Liver (tissue), 9 donors: ENCODE measurements around the gene PLAAT4. TPM values are rescaled to one million over a fixed set of nuclear protein-coding genes. Genes with fewer than 3 reads are reported as not detected.
A peak's percentile ranks its signal among the peaks of the same experiment; 100 is the strongest.
"Not testable (repeated sequence)": the region's sequence is repeated elsewhere in the genome, so short reads cannot be mapped to it uniquely, and the experiment has no call there.

ENCODE experiments used
- DNase-seq: peaks from one replicate; pipeline ENCODE4 v3.0.0-alpha.2; 2017; ENCODE audit warnings: low spot score
- H3K27ac ChIP-seq, 2 donors: one replicate each; pipeline ENCODE4 v1.7.0; 2013; ENCODE audit warnings: inconsistent platforms in 2 of 2, low read length in 2 of 2, control low read depth in 1 of 2, low read depth in 1 of 2, mild to moderate bottlenecking in 1 of 2
- H3K27me3 ChIP-seq, 4 donors: one replicate each; pipeline versions ENCODE4 v1.6.1 to v1.7.0; 2013; ENCODE audit warnings: low read length in 3 of 4, inconsistent platforms in 1 of 4, mild to moderate bottlenecking in 1 of 4, moderate library complexity in 1 of 4; ENCODE audit not compliant: control insufficient read depth in 4 of 4, insufficient read depth in 4 of 4
- H3K36me3 ChIP-seq, 4 donors: one replicate each; pipeline versions ENCODE4 v1.6.1 to v1.7.0; 2013; ENCODE audit warnings: low read length in 3 of 4, mild to moderate bottlenecking in 3 of 4, low read depth in 1 of 4, moderate library complexity in 1 of 4; ENCODE audit not compliant: control insufficient read depth in 4 of 4, insufficient read depth in 3 of 4
- H3K4me1 ChIP-seq, 4 donors: one replicate each; pipeline versions ENCODE4 v1.6.1 to v1.7.0; 2013; ENCODE audit warnings: low read length in 3 of 4, mild to moderate bottlenecking in 3 of 4, moderate library complexity in 1 of 4; ENCODE audit not compliant: control insufficient read depth in 4 of 4, insufficient read depth in 4 of 4
- H3K4me3 ChIP-seq, 3 donors: one replicate each; pipeline versions ENCODE4 v1.6.1 to v1.7.0; 2013; ENCODE audit warnings: low read length in 3 of 3, control low read depth in 1 of 3, low read depth in 1 of 3, mild to moderate bottlenecking in 1 of 3
- H3K9ac ChIP-seq, 2 donors: one replicate each; pipeline ENCODE4 v1.7.0; 2013; ENCODE audit warnings: low read length in 2 of 2, mild to moderate bottlenecking in 2 of 2, moderate library complexity in 2 of 2, control low read depth in 1 of 2, low read depth in 1 of 2
- H3K9me3 ChIP-seq, 4 donors: one replicate each; pipeline versions ENCODE4 v1.6.1 to v1.7.0; 2013; ENCODE audit warnings: low read length in 3 of 4; ENCODE audit not compliant: control insufficient read depth in 4 of 4
- CTCF ChIP-seq: fragments of 150-350 bp; IDR thresholded peaks from 2 replicates; pipeline ENCODE4 v1.5.1; 2017; ENCODE audit warnings: improper control_type of control experiment, low read depth, low read length; ENCODE audit not compliant: missing input control
- EGR1 ChIP-seq, 2 donors: IDR thresholded peaks; 2 replicates each; pipeline ENCODE4 v1.6.1; 2016 to 2018; ENCODE audit warnings: antibody characterized with exemption in 2 of 2, low read depth in 2 of 2
- FOXA1 ChIP-seq: IDR thresholded peaks from 2 replicates; pipeline ENCODE4 v1.6.1; 2016; ENCODE audit warnings: antibody characterized with exemption
- FOXA2 ChIP-seq: IDR thresholded peaks from 2 replicates; pipeline ENCODE4 v1.6.1; 2016; ENCODE audit warnings: antibody characterized with exemption
- MAX ChIP-seq: IDR thresholded peaks from 2 replicates; pipeline ENCODE4 v1.6.1; 2016; ENCODE audit warnings: antibody characterized with exemption
- NR2F2 ChIP-seq: IDR thresholded peaks from 2 replicates; pipeline ENCODE4 v1.6.1; 2016; ENCODE audit warnings: antibody characterized with exemption
- RXRA ChIP-seq, 2 donors: IDR thresholded peaks; 2 replicates each; pipeline ENCODE4 v1.6.1; 2017 to 2018; ENCODE audit warnings: antibody characterized with exemption in 2 of 2, mild to moderate bottlenecking in 1 of 2
- SP1 ChIP-seq: IDR thresholded peaks from 2 replicates; pipeline ENCODE4 v1.6.1; 2018; ENCODE audit warnings: antibody characterized with exemption, mild to moderate bottlenecking
- YY1 ChIP-seq: IDR thresholded peaks from 2 replicates; pipeline ENCODE4 v1.6.1; 2016; ENCODE audit warnings: antibody characterized with exemption, mild to moderate bottlenecking
- WGBS: extraction: QIAGEN DNeasy Blood & Tissue Kit; methylation state at CpG from one replicate; pipeline ENCODE4 v1.1.7; 2013; 5-methylcytosine and 5-hydroxymethylcytosine counted together
- polyA plus RNA-seq, 2 donors: library from polyadenylated mRNA; stranded (reverse) in 1 of 2; unstranded in 1 of 2; fragments of 200-250 nt in 1 of 2; fragments of >200 nt in 1 of 2; fragmentation: Nextera tagmentation in 1 of 2; extraction: Ambion mirVana in 1 of 2; gene quantifications; one replicate each; pipeline versions ENCODE4 v1.2.1 to v1.2.3, GENCODE V29; 2013 to 2015
- total RNA-seq, 2 donors: library from RNA; depleted of rRNA; stranded (reverse); fragments of >200 nt; gene quantifications; one replicate each; pipeline ENCODE4 v1.2.3, GENCODE V29; 2014
- donor health status: healthy.
- donor health status: healthy.
- donor health status: healthy.
- donor health status: healthy.
- donor health status: healthy.

PLAAT4 gene
- total and polyA plus RNA-seq, 4 donors, result 4.4 to 86.4 (median 44.8) TPM

- WGBS, result 92% methylated on average over 1 of the region's 1 CpG
- no peaks in the 10 kb centered on the region for H3K4me1 ChIP-seq
- peaks cover 3 to 33% (median 27%) of the 10 kb centered on the region in 4 donors for H3K36me3 ChIP-seq
- DNase-seq, result no peak
- no peak overlapping the region for H3K27ac ChIP-seq
- no peak for TF ChIP-seq SP1
- TF ChIP-seq FOXA2, result no peak
- no peaks in the 10 kb centered on the region for H3K9me3 ChIP-seq
- H3K9ac ChIP-seq, result no peak overlapping the region
- H3K27me3 ChIP-seq, result no peaks in the 10 kb centered on the region
- no peak overlapping the region for H3K4me3 ChIP-seq
Measured at GRCh38 chr11:63547061-63547460, 10.5 kb downstream of the PLAAT4 start.

GRCh38 chr11:63548178-63548577 is 11.6 kb downstream of the PLAAT4 start:
- Histone ChIP-seq H3K27me3 (no peaks in the 10 kb centered on the region), H3K4me3 (no peak overlapping the region), H3K9me3 (no peaks in the 10 kb centered on the region), H3K4me1 (no peaks in the 10 kb centered on the region), H3K9ac (no peak overlapping the region), H3K27ac (no peak overlapping the region), H3K36me3 (peaks cover 3 to 33% (median 27%) of the 10 kb centered on the region in 4 donors)
- TF ChIP-seq YY1 (no peak), NR2F2 (peak; percentile 9), SP1 (peak; percentile 8), FOXA1 (no peak)
- 88% methylated on average over 4 of the region's 4 CpGs for WGBS
- no peak for DNase-seq

- Histone ChIP-seq H3K36me3 (peaks cover 3 to 28% (median 25%) of the 10 kb centered on the region in 4 donors), H3K27me3 (no peaks in the 10 kb centered on the region), H3K27ac (no peak overlapping the region), H3K4me3 (no peak overlapping the region), H3K9me3 (no peaks in the 10 kb centered on the region), H3K9ac (no peak overlapping the region), H3K4me1 (no peaks in the 10 kb centered on the region)
- WGBS, result 94% methylated on average over 4 of the region's 4 CpGs
- no peak for DNase-seq
- TF ChIP-seq RXRA (IDR thresholded peaks at IDR 0.05) (no peak), CTCF (no peak), MAX (no peak), EGR1 (IDR thresholded peaks at IDR 0.05; ENCODE audit: low read depth in 2 of 2) (no peak)
Measured at GRCh38 chr11:63549411-63549810, 12.8 kb downstream of the PLAAT4 start.

- H3K9ac ChIP-seq, H3K4me3 ChIP-seq, DNase-seq, H3K27ac ChIP-seq, H3K9me3 ChIP-seq, H3K4me1 ChIP-seq, H3K27me3 ChIP-seq: not testable (repeated sequence)
- peaks cover 3 to 20% (median 17%) of the 10 kb centered on the region in 4 donors for H3K36me3 ChIP-seq
- WGBS, result 94% methylated on average over 31 of the region's 31 CpGs
Measured at GRCh38 chr11:63550156-63550700, 13.6 kb downstream of the PLAAT4 start.
